AML-193 (cell line): ENCODE results near the gene ATG2A.

Source experiments
- DNase-seq, 2 experiments: peaks; one replicate each; lab custom pipeline; 2025; lab: John Stamatoyannopoulos, UW

Gene ATG2A

GRCh38 chr11:64916775-64917662, at the start of gene ATG2A:
ATG2A (minus strand) TSS chr11:64917209; CDS start chr11:64917135, 74 bp downstream.
- peak; percentile 99 for DNase-seq

- DNase-seq: no peak
Observed at GRCh38 chr11:64963072-64963631, 46.1 kb upstream of the ATG2A start.

DNA sequence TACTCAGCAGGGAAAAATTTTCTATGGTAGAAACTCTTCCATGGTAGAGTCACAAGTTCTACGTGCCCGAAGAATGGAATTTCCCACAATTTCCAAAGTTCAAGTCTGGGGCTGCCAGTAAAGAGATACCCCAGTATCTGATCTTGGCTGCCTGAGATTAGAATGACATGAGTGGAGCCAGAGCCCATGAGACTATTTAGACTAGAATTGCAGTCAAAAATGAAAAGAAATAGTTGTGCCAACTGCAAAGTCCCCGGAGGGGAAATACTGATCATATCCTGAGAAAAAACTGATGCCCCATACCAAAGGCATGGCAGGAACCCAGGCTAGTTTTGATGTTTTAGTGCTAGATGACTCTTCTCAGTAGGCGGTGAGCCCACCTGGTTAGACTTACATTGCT, 43.7 kb upstream of the ATG2A start:
- no peak for DNase-seq

DNA sequence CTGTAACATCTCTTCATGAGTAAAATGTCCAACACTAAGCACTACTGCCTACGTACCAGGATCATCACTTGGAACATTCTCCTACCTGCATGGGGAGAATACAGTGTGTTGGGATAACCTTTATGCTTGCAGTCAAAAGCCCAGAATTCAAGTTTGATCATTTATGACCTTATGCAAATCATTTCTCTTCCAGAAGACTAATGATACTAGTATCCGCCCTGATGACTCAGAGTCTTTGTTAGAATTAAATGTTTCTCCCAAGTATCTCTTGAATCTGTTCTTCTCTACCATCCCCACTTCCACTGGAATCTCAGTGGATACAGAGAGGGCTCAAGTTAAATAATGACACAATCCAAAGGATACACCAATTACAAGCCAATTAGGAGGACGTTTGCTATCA, 42.5 kb upstream of the ATG2A start:
- no peak for DNase-seq

GRCh38 chr11:64954201-64954600, 37.2 kb upstream of the ATG2A start:
- no peak for DNase-seq

DNA sequence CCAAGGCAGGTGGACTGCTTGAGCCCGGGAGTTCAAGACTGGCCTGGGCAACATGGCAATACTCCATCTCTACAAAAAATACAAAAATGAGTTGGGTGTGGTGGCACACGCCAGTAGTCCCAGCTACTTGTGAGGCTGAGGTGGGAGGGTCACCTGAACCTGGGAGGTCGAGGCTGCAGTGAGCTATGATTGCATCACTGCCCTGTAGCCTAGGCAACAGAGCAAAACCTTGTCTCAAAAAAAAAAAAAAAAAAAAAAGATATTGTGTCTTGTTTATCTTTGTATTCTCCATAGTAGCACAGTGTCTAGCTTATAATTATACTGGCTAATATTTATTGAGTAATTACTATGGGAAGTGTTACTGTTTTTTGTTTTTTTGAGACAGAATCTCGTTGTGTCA, 34.5 kb upstream of the ATG2A start:
- DNase-seq: no peak

- DNase-seq: no peak
Observed at GRCh38 chr11:64947208-64947814, 30.3 kb upstream of the ATG2A start.

- no peak for DNase-seq
Observed at GRCh38 chr11:64936539-64936938, 19.5 kb upstream of the ATG2A start.

DNA sequence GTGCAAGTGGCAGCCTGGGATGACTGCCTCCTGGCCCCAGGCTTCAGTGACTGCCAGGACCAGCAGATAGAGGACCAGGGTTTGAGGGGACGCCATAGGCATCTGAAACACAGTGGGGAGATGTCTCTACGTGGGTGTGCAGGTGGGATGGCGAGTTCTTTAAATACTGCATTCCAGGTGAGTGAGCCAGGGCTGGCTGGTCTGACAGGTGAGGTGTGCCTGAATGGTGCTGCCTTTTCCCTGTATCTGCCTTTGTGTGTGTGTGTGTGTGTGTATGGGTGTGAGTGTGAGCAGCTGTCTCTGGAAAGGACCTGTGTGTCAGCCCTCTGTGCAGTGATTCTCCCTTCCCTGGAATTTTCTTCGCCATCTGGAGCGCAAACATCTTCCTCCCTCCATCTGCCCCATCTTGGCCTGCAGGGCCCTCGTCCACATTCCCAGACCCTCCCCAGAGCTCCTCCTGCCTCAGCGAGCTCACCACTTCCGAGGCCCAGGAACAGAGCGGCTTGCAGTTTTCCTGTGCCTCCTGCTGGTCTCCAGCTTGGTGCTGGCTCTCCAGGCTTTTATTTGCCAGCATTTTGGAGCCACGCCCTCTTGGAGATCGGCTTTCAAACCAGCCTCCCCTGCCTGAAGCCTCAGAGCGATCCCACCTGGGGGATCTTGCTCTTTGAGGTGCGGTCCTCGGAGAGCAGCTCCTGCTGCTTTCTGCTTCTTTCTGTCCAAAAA, 18.5 kb upstream of the ATG2A start, which contains the start of gene GPHA2:
Gene GPHA2, minus strand, starts transcription at position 535 of the 723 bp plus-strand sequence. Its CDS starts 433 bp downstream, at position 102.
- no peak for DNase-seq

GRCh38 chr11:64934682-64935358, 17.8 kb upstream of the ATG2A start:
- no peak for DNase-seq

DNA sequence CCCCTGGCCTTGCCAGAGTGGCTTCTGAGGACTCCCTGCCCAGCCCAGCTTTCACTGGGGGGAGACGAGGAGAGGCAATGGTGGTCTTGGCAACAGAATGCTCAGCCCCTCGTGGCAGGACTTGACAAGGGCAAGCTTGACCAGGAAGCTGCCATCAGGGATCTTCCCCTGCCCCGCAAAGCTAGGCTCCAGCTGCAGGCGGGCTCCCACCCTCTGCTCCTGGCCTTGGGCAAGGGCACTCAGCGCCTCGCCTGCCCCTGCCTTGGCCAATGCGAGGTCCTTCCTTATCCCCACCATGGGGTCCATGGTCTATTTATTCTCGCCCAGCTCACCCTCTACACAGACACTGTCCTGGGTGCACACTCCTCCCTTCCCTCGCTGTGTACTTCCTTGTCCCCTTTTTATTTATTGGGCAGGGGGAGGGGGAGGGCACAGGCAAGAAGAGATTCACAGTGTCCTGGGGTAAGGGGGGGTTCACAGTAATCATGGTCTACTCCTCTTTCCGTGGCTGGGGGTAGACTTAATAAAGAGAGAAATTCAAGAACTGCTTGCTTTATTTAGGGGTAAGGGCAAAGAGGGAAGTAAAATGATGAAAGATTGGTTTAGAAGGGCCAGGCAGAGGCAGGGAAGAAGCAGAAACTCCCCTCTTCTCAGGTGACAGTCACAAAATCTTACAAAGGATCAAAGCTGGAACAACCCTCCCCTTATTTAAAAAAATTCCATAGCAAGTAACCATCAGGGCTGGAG, 17.1 kb upstream of the ATG2A start:
- no peak for DNase-seq

- no peak for DNase-seq
Observed at GRCh38 chr11:64933213-64933934, 16.4 kb upstream of the ATG2A start.

- no peak for DNase-seq
Observed at GRCh38 chr11:64932324-64932723, 15.3 kb upstream of the ATG2A start.

DNA sequence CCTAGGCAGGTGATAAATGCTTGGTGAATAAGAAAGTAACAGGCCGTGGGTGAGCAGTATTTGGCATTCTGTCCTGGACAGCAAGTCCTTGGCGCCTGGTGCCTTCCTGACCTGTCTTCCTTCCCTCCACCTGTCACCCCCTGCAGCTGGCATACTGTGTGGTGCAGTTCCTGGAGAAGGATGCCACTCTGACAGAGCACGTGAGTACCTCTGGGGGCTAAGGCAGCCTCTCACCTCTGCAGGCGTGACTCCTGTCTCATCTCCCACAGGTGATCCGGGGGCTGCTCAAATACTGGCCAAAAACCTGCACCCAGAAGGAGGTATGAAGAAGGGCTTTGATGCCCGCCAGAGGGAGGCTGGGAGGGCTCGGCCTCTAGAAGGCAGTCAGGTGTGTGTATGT, 14.3 kb upstream of the ATG2A start:
- no peak for DNase-seq

GRCh38 chr11:64930340-64930739, 13.3 kb upstream of the ATG2A start:
- DNase-seq: no peak

DNA sequence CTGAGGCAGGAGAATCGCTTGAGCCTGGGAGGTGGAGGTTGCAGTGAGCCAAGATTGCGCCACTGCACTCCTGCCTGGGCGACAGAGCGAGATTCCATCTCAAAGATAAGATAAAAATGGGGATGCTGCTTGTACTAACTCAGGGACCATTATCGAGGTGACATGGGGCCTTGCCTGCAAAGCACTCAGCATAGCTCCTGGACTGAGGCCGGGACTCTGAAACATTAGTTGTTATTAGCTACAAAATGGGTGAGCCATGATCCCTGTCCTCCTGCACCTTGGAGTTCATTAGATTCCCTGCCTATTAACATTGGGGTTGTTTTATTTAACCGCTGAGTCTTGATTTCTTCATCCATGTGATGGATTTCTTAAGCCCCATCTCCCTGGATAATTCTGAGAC, 12.6 kb upstream of the ATG2A start:
- no peak for DNase-seq

- no peak for DNase-seq
Observed at GRCh38 chr11:64928957-64929356, 11.9 kb upstream of the ATG2A start.

DNA sequence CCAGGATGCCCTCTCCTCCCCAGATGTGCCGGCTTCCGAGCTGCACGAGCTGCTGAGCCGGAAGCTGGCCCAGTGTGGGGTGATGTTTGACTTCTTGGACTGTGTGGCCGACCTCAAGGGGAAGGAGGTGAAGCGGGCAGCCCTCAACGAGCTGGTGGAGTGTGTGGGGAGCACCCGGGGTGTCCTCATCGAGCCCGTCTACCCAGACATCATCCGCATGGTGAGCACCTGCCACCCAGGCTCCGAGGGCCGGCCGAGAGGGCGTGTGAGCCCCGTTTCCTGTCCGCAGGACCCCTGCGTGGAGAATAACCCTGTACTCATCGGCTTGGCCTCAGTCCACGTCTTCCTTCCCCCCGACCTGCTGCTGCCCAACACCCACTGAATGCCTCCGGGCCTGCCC, 9.7 kb upstream of the ATG2A start:
- no peak for DNase-seq

DNA sequence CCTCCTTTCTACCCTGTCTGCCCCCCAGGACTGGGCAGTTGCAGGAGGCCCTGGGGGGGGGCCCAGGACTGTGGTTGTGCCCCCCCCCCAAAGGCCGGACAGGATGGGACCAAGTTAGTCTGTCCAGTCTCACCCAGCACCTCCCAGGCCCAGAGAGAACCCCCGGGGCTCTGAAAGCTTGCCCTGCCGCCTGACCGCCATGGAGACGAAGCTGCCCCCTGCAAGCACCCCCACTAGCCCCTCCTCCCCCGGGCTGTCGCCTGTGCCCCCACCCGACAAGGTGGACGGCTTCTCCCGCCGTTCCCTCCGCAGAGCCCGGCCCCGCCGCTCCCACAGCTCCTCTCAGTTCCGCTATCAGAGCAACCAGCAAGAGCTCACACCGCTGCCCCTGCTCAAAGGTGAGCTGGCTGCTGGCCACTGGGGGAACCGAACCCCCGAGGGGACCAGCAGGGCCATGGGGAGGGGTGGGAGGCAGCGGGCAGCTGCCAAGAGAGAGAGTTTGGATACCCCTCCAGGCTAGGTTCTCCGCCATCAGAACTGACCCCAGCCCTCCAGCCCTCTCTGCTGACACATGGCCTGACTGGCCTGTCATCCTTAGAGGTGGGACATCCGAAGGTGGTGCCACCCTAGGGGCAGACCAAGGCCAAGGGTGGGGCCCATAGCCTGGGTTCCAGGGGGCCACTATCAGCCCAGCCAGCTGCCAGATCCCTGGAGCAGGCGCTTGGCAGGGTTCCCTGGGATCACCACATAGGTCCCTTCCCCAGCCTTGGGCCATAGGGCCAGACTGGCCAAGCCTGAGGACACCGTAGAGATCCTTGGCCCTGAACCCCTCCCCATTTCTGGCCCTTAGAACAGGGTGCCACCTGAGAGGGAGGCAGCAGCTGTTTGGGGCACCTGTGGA, 8.8 kb upstream of the ATG2A start:
- no peak for DNase-seq
